Neural progenitor cell (in vitro differentiated cells): ENCODE data around the gene TWF2.

Experiments
- EZH2 ChIP-seq: fragments of 200-600 bp; sonication (generic); IDR thresholded peaks from 2 replicates; pipeline ENCODE4 v1.6.1; 2017; ENCODE audit warnings: antibody characterized with exemption, mild to moderate bottlenecking, moderate library complexity
- TF ChIP-seq, protein P1 (sequence below): fragments of 200-600 bp; sonication (generic); IDR thresholded peaks from 2 replicates; pipeline ENCODE4 v1.5.1; 2017; ENCODE audit warnings: antibody characterized with exemption, mild to moderate bottlenecking

GRCh38 chr3:52213901-52214300 lies 25.1 kb downstream of the TWF2 start:
- TF ChIP-seq, protein P1, sequence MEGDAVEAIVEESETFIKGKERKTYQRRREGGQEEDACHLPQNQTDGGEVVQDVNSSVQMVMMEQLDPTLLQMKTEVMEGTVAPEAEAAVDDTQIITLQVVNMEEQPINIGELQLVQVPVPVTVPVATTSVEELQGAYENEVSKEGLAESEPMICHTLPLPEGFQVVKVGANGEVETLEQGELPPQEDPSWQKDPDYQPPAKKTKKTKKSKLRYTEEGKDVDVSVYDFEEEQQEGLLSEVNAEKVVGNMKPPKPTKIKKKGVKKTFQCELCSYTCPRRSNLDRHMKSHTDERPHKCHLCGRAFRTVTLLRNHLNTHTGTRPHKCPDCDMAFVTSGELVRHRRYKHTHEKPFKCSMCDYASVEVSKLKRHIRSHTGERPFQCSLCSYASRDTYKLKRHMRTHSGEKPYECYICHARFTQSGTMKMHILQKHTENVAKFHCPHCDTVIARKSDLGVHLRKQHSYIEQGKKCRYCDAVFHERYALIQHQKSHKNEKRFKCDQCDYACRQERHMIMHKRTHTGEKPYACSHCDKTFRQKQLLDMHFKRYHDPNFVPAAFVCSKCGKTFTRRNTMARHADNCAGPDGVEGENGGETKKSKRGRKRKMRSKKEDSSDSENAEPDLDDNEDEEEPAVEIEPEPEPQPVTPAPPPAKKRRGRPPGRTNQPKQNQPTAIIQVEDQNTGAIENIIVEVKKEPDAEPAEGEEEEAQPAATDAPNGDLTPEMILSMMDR = no peak
- TF ChIP-seq EZH2 = no peak
